ENCODE data around the gene RNF222. TPM values are rescaled to one million over a fixed set of nuclear protein-coding genes. Genes with fewer than 3 reads are reported as not detected.

RNF222 gene
- total and polyA plus RNA-seq, 2 of the 4 experiments (the other 2 are of a cell fraction): not detected

DNA sequence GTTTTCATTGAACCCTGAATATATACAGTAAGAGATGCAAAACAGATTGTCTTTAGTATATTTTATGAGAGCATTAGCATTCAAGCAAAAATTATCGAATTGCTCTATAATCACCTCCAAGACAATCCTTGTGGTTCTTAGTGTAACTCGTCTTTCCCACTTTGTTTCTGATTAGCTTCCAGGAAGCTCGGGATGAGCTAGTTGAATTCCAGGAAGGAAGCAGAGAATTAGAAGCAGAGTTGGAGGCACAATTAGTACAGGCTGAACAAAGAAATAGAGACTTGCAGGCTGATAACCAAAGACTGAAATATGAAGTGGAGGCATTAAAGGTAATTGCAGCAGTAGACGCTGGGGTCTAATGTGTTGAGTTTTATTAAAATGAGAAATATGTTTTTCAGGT, 47.9 kb upstream of the RNF222 start:
- H3K56ac ChIP-seq (ENCODE audit: extremely low read depth, insufficient read depth, low read length): no peak overlapping the region
- H2BK20ac ChIP-seq (ENCODE audit: low read depth, low read length): no peak overlapping the region
- H3K4me2 ChIP-seq (ENCODE audit: low read depth, low read length): no peak overlapping the region
- DNase-seq (no peak), ATAC-seq (ENCODE audit: low read depth) (no peak)
- H3K79me1 ChIP-seq (ENCODE audit: low read depth in 1 of 2, low read length in 2 of 2): peaks cover 30 to 58% of the 10 kb centered on the region in 2 experiments
- H3K14ac ChIP-seq (replicated peaks; ENCODE audit: low read depth, low read length): no peak overlapping the region
- in situ Hi-C loops (cut with MboI; ENCODE audit: low sequenced_read_pairs) (no loop called here), dilution Hi-C loops (cut with HindIII; ENCODE audit: low sequenced_read_pairs, unreplicated experiment) (no loop called here), intact Hi-C loops (cut with micrococcal nuclease) (no loop called here)
- H3K27ac ChIP-seq (ENCODE audit: insufficient read depth, low read length): no peak overlapping the region
- no peak overlapping the region for H3K9ac ChIP-seq (ENCODE audit: low read depth, low read length)
- no peak overlapping the region for H2BK120ac ChIP-seq (ENCODE audit: low read depth, low read length)
- peaks cover 46% of the 10 kb centered on the region for H4K20me1 ChIP-seq (ENCODE audit: insufficient read depth, low read length)
- no peak overlapping the region for H3K18ac ChIP-seq (ENCODE audit: low read depth, low read length)
- no peak overlapping the region for H2BK5ac ChIP-seq (ENCODE audit: low read depth, low read length, poor library complexity, severe bottlenecking)
- H3K9me3 ChIP-seq (ENCODE audit: control insufficient read depth, insufficient read depth, low read length): no peaks in the 10 kb centered on the region
- no peak overlapping the region for H3K23ac ChIP-seq (ENCODE audit: low read depth, low read length)
- no peak overlapping the region for H2BK15ac ChIP-seq (ENCODE audit: low read depth, low read length)
- H3K36me3 ChIP-seq (ENCODE audit: control insufficient read depth, insufficient read depth, low read length): peaks cover 30% of the 10 kb centered on the region
- no peak overlapping the region for H4K8ac ChIP-seq (ENCODE audit: low read depth in 2 of 2, low read length in 2 of 2)
- H4K91ac ChIP-seq (ENCODE audit: insufficient read depth, low read depth, low read length): no peak overlapping the region
- H2AFZ ChIP-seq (replicated peaks; ENCODE audit: low read length, poor library complexity): no peak overlapping the region
- H4K5ac ChIP-seq (ENCODE audit: low read depth, low read length): no peak overlapping the region
- BruUV-seq (replicated peaks): no TSS peak
- H3K4ac ChIP-seq (ENCODE audit: low read depth, low read length): no peak overlapping the region
- 100% methylated on average over 1 of the region's 4 CpGs; no CpG with 5 or more reads in 1 of the 2 experiments for WGBS, 2 experiments (ENCODE audit: extremely low coverage in 2 of 2, insufficient read length in 1 of 2)
- H3K4me3 ChIP-seq (ENCODE audit: insufficient read depth, low read depth, low read length): no peak overlapping the region
- peaks cover 2% of the 10 kb centered on the region; the same call in 1 of the 2 replicates for H3K4me1 ChIP-seq (ENCODE audit: control insufficient read depth, insufficient read depth, low read length)
- ChIA-PET CTCF (no interaction called here), POLR2A (ENCODE audit: unreplicated experiment) (no interaction called here)
- no peak for TF ChIP-seq BHLHE40 (IDR thresholded peaks at IDR 0.05; ENCODE audit: low read depth, low read length)
- no peak overlapping the region for H2AK5ac ChIP-seq (ENCODE audit: low read depth, low read length)
- H3K9me1 ChIP-seq (ENCODE audit: insufficient read depth, low read length): peaks cover 2% of the 10 kb centered on the region; the same call in 1 of the 2 replicates
- no peaks in the 10 kb centered on the region for H3K27me3 ChIP-seq (ENCODE audit: control insufficient read depth, insufficient read depth, low read length)
- no peak overlapping the region for H2AK9ac ChIP-seq (replicated peaks; ENCODE audit: low read depth, low read length, poor library complexity)

All from IMR-90 (cell line).